NOMO-1 (cell line): ENCODE data around the gene MED29.

Experiments used
- DNase-seq, 2 experiments: peaks; one replicate each; lab custom pipeline; 2025; ENCODE audit not compliant: unreplicated experiment in 2 of 2; lab: John Stamatoyannopoulos, UW

The MED29 gene

DNA sequence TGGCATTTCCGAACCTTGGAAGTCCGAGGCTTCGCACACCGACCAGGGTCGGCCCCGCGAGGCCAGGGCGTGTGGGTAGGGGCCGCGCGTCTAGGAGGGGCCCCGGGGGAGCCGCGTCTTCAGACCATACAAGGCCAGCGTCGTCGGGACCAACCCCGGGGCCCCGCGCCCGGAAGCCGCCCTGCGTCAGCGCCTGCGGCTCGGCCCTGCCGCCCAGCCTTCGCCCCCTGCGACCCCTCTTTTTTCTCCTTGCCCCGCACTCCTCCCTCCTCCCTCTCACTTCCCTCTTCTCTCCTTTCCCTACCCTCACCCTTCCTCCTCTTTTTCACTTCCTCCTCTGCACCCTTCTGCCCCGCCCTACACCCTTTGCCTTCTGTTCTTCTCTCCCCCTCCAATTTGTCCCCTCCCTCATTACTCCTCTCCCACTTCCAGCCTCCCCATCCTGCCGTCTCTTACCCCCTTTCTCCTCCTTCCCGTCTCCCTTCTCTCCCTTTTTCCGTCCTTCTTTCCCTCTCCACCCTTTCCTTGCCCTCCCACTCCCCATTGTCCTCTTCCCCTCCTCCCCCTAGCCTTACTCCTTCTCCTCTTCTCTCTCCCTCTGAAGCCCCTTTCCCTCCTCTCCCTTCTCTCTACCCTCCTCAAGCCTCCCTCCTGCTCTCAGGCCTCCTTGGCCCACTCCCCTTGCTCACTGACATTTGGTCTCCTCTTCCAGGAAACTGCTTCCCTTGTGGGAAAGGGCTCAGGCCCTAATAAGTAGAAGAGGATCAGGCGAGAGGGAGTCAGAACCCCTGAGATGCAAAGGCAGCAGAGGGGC, 19.0 kb downstream of the MED29 start:
- peak; percentile 84 to 90 for DNase-seq

DNA sequence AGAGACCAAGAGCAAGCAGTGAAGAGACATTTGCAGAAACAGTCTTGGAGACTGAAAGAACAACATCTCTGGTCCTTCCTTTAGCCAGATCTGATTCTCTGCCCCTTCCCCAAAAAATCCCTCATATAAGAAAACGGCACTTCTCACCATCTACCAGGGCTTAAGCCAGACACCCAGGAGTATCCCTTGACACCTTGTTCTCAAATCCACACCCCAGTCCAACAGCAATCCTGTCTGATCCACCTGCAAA, 19.6 kb downstream of the MED29 start:
- no peak for DNase-seq

GRCh38 chr19:39411081-39411831, 20.1 kb downstream of the MED29 start:
- peak in 1 of 2 experiments; percentile 69 for DNase-seq

- DNase-seq: peak; percentile 85 to 92
Observed at GRCh38 chr19:39411832-39412099, 20.6 kb downstream of the MED29 start.

DNA sequence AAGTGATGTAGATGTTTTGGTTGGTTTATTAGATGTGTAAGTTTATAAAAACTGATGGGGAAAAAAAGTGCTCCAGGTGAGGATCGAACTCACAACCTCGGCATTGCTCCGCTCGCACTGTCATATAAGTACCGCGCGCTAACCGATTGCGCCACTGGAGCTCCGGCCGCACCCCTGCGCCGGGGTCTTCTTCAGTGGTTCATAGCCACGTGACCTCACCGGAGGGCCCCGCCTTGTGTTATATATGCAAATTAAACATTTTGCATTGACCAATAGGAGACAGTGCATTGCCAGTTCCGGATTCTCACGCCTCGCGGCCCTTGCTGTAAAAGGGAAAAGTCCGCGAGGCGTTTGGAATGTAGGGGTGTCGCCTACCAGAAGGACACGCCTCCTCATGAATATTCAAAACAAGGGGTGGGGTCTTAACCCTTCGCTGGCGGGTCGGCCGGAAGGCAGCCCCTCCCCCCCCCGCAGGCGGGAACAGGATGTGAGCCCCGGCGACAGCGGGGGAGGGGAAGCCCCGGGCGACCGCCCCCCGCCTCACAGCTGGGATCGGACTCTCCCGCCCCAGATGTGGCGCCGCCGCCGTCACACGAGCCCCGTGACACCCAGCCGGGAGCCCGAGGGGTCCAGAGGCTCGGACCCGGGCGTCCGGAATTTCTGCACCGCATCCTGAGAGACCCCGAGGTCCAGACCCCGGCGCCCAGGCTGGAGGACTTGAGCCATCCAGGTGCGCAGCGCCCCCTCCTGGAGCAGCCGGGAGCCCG, 21.1 kb downstream of the MED29 start, which contains the start of gene PLEKHG2:
TSS of gene PLEKHG2 (plus strand) at position 570 of the 767 bp plus-strand sequence. CDS start 1,418 bp downstream, outside the sequence.
- peak; percentile 94 to 99 for DNase-seq

GRCh38 chr19:39412867-39413271, 21.7 kb downstream of the MED29 start:
- DNase-seq: no peak

DNA sequence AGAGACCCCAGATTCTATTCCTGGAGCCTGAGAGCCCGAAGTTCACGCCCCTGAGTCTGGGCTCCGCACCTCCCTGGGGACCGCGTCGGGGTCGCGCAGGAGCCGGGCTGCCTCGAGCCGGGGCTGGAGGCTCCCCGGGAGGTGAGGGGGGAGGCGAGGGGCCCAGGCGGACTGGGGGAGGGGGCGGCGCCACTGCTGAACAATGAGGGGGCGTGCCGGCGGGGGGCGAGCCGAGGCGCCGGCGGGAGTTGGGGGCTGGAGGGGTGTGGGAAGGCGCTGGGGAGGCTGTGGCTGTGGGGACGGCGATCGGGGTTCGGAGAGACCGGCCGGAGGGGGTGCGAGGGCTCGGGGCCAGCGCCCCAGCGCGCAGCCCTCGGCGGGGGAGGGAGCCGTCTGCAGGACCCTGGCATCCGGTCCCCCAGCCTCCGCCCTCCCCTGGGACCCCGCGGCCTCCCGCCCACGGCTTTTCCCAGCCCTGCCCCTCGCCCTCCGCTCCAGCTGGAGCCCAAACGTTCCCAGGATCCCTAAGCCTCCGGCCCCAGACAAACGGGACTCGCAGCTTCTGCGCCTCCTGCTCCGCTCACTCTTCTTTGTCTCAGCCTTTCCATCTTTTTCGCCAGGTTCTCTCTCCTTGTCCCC, 22.2 kb downstream of the MED29 start:
- no peak for DNase-seq

- no peak for DNase-seq
Observed at GRCh38 chr19:39413911-39414608, 22.9 kb downstream of the MED29 start.

GRCh38 chr19:39415111-39416046, 24.2 kb downstream of the MED29 start:
- DNase-seq: no peak

DNA sequence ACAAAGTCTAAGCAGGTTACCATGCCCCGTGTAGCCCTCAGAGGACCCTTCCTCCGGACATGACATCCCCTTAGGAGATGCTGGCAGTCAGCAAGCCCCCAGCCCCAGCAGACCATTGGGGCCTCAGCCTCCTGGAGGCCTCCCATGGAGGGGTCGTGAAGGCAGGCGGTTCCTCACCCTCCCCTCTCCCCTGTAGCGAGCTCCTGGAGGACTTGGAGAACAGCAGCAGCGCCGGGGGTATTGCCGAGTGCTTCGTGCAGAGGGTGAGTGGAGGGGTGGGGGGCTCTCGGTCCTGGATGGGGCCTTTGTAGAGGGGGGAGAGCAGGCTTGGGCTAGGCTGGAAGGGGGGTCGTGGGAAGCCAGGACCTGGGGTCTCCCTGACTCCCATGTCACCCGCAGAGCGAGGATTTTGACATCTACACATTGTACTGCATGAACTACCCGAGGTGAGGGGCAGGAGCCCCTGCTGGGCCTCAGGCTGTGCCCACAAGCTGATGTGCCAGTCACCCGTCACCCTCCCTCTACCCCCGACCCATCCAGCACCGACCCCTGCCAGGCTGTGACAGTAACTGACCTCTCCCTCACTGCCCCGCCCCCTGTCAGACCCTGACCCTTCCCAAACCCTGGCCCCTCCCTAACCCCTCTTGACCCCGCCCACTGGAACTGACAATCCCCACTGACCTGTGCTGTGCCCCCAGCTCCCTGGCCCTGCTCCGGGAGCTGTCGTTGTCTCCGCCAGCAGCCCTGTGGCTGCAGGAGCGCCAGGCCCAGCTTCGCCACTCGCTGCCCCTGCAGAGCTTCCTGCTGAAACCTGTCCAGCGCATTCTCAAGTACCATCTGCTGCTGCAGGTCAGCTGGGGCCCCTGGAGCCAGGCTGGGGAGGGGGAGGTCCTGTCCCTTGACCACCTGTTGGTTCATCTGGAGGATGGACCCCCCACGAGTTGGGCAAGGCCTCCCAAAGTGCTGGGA, 25.3 kb downstream of the MED29 start:
- DNase-seq: no peak

DNA sequence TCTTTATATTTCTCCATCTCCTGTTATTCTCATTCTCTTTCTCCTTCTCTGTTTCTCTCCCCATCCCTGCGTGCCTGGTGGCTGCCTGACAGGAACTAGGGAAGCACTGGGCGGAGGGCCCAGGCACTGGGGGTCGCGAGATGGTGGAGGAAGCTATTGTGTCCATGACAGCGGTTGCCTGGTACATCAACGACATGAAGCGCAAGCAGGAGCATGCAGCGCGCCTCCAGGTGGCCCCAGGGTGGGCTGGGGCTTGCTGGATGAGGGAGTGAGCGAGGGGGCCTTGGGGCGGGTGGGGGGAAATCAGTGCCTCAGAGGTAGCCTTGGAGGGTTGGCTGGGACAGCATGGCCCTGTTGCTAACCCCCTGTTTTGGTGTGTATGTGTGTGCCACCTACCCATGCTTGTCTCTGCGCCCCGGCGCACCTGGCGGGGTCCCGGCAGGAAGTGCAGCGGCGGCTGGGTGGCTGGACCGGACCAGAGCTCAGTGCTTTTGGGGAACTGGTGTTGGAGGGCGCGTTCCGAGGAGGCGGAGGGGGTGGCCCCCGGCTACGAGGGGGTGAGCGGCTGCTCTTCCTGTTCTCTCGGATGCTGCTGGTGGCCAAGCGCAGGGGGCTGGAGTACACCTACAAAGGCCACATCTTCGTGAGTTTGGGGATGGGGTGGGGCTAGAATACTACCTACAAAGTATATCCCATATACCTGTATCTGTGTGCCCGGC, 26.4 kb downstream of the MED29 start:
- DNase-seq: no peak

DNA sequence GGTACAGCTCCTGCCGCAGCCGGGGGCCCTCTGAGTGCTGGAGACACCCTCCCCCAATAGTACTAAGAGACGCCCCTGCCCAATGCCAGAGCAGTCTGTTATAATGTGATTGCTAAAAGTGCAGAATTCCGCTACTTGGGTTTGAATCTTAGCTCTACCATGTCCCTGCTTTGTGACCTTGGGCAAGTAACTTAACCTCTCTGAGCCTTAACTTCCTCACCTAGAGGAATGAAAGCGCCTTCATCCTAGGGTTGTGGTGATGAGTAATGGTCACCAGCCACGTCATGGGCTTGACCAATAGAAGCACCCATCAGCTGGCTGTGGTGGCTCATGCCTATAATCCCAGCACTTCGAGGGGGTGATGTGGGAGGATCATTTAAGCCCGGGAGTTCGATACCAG, 27.8 kb downstream of the MED29 start:
- no peak for DNase-seq

DNA sequence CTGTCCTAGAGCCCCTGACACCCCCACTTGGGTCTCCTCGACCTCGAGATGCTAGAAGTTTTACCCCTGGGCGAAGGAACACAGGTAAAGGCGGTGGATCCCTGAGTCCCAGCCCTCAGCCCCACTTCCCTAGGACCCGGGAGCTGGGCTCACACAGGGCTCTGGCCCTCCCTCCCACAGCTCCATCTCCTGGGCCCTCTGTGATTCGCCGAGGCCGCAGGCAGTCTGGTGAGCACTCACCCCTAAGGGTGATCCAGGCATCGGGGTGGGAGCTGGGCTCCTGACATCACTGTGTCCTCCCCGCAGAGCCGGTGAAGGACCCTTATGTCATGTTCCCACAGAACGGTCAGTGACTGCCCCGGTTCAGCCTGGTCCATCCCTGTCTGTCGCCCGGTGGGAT, 29.6 kb downstream of the MED29 start:
- DNase-seq: no peak

- DNase-seq: no peak
Observed at GRCh38 chr19:39422020-39422419, 30.8 kb downstream of the MED29 start.

DNA sequence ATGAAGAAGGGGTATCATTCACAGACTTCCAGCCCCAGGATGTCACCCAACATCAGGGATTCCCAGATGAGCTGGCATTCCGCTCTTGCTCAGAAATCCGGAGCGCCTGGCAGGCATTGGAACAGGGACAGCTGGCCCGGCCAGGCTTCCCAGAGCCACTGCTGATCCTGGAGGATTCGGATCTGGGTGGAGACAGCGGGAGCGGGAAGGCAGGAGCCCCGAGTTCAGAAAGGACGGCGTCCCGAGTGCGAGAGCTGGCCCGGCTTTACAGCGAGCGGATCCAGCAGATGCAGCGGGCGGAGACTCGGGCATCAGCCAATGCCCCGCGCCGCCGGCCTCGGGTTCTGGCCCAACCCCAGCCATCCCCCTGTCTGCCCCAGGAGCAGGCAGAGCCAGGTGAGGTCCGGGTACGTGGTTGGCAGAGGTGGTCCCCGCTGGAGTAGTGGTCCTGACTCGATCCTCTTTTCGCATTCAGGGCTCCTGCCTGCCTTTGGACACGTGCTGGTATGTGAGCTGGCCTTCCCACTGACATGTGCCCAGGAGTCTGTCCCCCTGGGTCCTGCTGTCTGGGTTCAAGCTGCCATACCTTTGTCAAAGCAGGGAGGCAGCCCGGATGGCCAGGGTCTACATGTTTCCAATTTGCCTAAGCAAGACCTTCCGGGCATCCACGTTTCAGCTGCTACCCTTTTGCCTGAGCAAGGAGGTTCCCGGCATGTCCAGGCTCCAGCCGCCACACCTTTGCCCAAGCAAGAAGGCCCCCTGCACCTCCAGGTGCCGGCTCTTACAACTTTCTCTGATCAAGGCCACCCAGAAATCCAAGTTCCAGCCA, 32.3 kb downstream of the MED29 start:
- DNase-seq: no peak

GRCh38 chr19:39424934-39425333, 33.8 kb downstream of the MED29 start:
- DNase-seq: no peak

DNA sequence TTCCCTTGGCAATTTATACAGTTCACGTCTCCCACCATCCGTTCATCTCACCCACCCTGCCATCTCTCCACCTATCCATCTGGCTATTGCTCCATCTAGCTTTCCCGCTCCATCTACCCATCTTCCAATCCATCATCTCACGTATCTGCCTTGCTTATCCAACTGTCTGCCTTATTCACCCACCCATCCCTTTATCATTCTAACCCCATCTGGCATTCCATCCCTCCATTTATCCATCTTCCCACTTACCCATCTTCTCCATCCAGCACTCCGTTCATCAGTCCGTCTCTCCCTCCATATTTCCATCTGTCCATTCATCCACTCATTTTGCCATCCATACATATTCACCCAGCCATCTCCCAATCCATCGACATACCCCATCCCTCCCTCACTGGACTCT, 34.6 kb downstream of the MED29 start:
- DNase-seq: no peak
